OCI-LY3 (cell line): Measurements from ENCODE around the gene SNX21.

ENCODE experiments used
- CTCF ChIP-seq: fragments of 200-600, 300-600 bp; sonication (generic); IDR thresholded peaks from 2 replicates; pipeline ENCODE4 v1.5.1; 2014; ENCODE audit warnings: antibody characterized with exemption, low read length, low read depth
- EZH2phosphoT487 ChIP-seq: fragments of 200-600 bp; shearing (Covaris generic); IDR thresholded peaks from 2 replicates; pipeline ENCODE4 v1.6.1; 2018; ENCODE audit warnings: antibody characterized with exemption, mixed run types, low read depth

- TF ChIP-seq EZH2phosphoT487 (no peak), CTCF (no peak)
These were observed 14.1 kb upstream of the SNX21 start for GRCh38 chr20:45819466-45819865.
